ENCODE results near the gene HESX1. TPM values are rescaled to one million over a fixed set of nuclear protein-coding genes. Genes with fewer than 3 reads are reported as not detected.

Gene HESX1
- total RNA-seq, 4 donors from 2014 or later: 0.82 TPM; not detected in 3

DNA sequence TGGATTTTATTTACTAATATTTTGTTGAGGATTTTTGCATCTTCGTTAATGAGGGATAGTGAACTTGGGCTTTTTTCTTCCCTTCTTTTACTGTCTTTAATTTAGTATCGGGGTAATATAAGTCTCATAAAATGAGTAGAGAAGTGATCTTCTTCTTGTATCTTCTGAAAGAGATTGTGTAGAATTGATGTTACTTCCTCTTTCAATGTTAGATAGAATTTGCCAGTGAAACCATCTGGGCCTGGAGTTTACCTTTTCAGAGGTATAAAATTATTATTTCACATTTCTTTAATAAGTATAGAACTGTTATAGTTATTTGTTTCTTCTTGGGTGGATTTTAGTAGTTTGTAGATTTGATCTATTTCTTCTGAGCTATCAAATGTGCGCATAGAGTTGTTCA lies 7.8 kb downstream of the HESX1 start:
- H3K4me3 ChIP-seq: no peak overlapping the region
- no peak for DNase-seq
- intact Hi-C loops (cut with DNase I; ENCODE audit: low total_unique reads) (no loop called here), in situ Hi-C loops (cut with MboI; ENCODE audit: low pct_ligation_motif_present in 1 of 4, low pct_unique_long_range_greater_than_20kb in 1 of 4, low sequenced_read_pairs in 3 of 4) (no loop called here)
- H3K9me3 ChIP-seq: no peaks in the 10 kb centered on the region
- H3K36me3 ChIP-seq: no peaks in the 10 kb centered on the region
- TF ChIP-seq POLR2A (IDR thresholded peaks at IDR 0.05) (no peak), POLR2AphosphoS5 (IDR thresholded peaks at IDR 0.05) (no peak), EP300 (IDR thresholded peaks at IDR 0.05; ENCODE audit: low read depth) (no peak)
- TF ChIP-seq, protein P1, sequence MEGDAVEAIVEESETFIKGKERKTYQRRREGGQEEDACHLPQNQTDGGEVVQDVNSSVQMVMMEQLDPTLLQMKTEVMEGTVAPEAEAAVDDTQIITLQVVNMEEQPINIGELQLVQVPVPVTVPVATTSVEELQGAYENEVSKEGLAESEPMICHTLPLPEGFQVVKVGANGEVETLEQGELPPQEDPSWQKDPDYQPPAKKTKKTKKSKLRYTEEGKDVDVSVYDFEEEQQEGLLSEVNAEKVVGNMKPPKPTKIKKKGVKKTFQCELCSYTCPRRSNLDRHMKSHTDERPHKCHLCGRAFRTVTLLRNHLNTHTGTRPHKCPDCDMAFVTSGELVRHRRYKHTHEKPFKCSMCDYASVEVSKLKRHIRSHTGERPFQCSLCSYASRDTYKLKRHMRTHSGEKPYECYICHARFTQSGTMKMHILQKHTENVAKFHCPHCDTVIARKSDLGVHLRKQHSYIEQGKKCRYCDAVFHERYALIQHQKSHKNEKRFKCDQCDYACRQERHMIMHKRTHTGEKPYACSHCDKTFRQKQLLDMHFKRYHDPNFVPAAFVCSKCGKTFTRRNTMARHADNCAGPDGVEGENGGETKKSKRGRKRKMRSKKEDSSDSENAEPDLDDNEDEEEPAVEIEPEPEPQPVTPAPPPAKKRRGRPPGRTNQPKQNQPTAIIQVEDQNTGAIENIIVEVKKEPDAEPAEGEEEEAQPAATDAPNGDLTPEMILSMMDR (IDR thresholded peaks at IDR 0.05): no peak
- H3K27me3 ChIP-seq: peaks cover 6% of the 10 kb centered on the region
- 82 to 83% methylated on average over 3 of the region's 3 CpGs for WGBS, 2 donors (ENCODE audit: low coverage in 1 of 2)
- no peak overlapping the region for H3K27ac ChIP-seq
- H3K4me1 ChIP-seq: no peaks in the 10 kb centered on the region

DNA sequence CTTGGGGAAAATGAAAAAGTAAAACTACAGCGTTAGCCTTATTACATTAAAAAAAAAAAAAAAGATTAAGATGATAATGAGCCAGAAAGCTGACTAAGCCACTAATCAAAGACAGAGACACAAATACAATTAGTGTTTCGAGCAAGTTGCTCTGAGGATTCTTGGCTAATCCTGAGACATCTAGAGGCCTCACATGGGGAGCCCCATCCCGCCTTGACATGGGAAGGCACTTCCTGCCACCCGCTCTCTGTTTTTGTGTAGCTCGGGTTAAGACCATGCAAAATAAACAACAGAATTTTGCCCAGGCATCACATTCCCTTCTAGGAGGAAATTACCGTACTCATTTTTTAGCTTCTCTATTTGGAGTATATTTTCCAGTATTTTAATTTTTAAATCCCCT lies 15.3 kb downstream of the HESX1 start:
- intact Hi-C loops (cut with DNase I; ENCODE audit: low total_unique reads): no loop called here

DNA sequence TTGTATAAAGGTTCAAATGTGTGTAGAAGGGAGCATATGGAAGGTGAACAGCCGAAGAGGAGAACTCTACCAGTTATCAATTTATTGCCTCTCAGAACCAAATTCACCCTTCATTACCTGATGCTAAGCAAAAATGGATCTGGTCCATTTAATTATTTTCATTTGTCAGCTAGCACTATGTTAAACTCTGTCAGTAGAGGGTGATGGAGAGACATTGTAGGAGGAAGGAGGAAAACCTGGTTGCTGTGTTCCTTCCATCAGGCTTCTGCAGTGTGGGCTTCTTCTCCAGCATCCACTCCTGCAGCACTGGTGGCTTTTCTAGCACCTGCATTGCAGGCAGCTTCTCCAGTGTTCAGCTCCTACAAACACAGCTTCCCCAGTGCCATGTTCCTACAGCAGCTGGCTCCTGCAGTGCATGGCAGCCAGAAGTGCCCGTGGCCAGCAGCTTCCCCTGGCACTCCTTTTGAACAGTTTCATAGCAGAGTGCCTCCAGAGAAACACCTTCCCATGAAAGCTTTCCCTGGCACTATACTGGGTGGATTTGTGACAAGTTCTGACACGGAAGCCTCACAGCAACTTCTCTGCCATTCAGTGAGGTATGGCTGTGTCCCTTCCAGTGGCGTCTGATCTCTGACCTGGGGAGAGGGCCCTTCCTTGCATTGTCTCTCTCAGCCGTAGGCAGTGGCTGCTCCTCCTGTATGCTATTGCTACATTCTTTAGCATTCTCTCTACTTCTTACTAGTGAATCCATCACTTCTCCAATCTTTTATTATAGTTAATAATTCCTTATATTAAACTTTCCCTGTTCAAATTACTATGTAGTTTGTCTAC lies 20.0 kb downstream of the HESX1 start:
- no peak for TF ChIP-seq POLR2A (IDR thresholded peaks at IDR 0.05)
- TF ChIP-seq, protein P1 (IDR thresholded peaks at IDR 0.05): peak in 2 of 5 experiments; percentile 17 to 20
- TF ChIP-seq POLR2AphosphoS5 (IDR thresholded peaks at IDR 0.05): no peak
- no peaks in the 10 kb centered on the region for H3K9me3 ChIP-seq
- no peak overlapping the region for H3K27ac ChIP-seq
- no peak for DNase-seq
- H3K27me3 ChIP-seq: no peaks in the 10 kb centered on the region
- no peaks in the 10 kb centered on the region for H3K4me1 ChIP-seq
- 62 to 84% methylated on average over 2 to 5 of the region's 5 CpGs for WGBS, 2 donors (ENCODE audit: low coverage in 1 of 2)
- H3K36me3 ChIP-seq: no peaks in the 10 kb centered on the region
- no peak overlapping the region for H3K4me3 ChIP-seq
- in situ Hi-C loops (cut with MboI; ENCODE audit: low pct_ligation_motif_present in 1 of 4, low pct_unique_long_range_greater_than_20kb in 1 of 4, low sequenced_read_pairs in 3 of 4): no loop called here
- intact Hi-C loops (cut with DNase I; ENCODE audit: low total_unique reads): no loop called here

More for the DNA sequence above, 15.3 kb downstream of the HESX1 start:
- Histone ChIP-seq H3K27ac (no peak overlapping the region), H3K9me3 (no peaks in the 10 kb centered on the region), H3K27me3 (no peaks in the 10 kb centered on the region), H3K4me3 (no peak overlapping the region), H3K36me3 (no peaks in the 10 kb centered on the region), H3K4me1 (no peaks in the 10 kb centered on the region)
- TF ChIP-seq EP300 (IDR thresholded peaks at IDR 0.05; ENCODE audit: low read depth) (no peak), POLR2A (IDR thresholded peaks at IDR 0.05) (no peak), POLR2AphosphoS5 (IDR thresholded peaks at IDR 0.05) (no peak)
- TF ChIP-seq, protein P1 (IDR thresholded peaks at IDR 0.05): no peak
- 51 to 66% methylated on average over 4 to 6 of the region's 6 CpGs for WGBS, 2 donors (ENCODE audit: low coverage in 1 of 2)
- in situ Hi-C loops (cut with MboI; ENCODE audit: low pct_ligation_motif_present in 1 of 4, low pct_unique_long_range_greater_than_20kb in 1 of 4, low sequenced_read_pairs in 3 of 4): no loop called here
- DNase-seq: no peak

DNA sequence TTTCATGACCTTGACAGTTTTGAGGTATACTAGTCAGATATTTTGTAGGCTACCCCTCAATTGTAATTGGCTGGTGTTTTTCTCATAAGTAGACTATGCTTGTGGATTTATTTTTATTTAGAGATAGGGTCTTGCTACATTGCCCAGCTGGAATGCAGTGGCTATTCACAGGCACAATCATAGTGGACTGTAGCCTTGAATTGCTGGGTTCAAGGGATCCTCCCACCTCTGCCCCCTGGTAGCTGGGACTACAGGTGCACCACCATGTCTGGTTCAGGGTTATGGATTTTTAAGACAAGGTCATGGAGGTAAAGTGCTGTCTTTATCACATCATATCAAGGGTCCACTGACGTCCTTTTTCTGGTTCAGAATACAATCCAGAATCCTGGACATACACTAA lies 23.7 kb downstream of the HESX1 start:
- TF ChIP-seq POLR2AphosphoS5 (IDR thresholded peaks at IDR 0.05): no peak
- no peak for TF ChIP-seq POLR2A (IDR thresholded peaks at IDR 0.05)
- no peak for TF ChIP-seq EP300 (IDR thresholded peaks at IDR 0.05; ENCODE audit: low read depth)
- TF ChIP-seq, protein P1 (IDR thresholded peaks at IDR 0.05): no peak
- in situ Hi-C loops (cut with MboI; ENCODE audit: low pct_ligation_motif_present in 1 of 4, low pct_unique_long_range_greater_than_20kb in 1 of 4, low sequenced_read_pairs in 3 of 4): no loop called here
- intact Hi-C loops (cut with DNase I; ENCODE audit: low total_unique reads): no loop called here
- H3K27ac ChIP-seq: no peak overlapping the region
- WGBS, 2 donors (ENCODE audit: low coverage in 1 of 2): 57 to 69% methylated on average over 1 of the region's 1 CpG
- no peaks in the 10 kb centered on the region for H3K36me3 ChIP-seq
- H3K27me3 ChIP-seq: no peaks in the 10 kb centered on the region
- H3K4me3 ChIP-seq: no peak overlapping the region
- no peaks in the 10 kb centered on the region for H3K9me3 ChIP-seq
- no peaks in the 10 kb centered on the region for H3K4me1 ChIP-seq
- no peak for DNase-seq
